Neuronal stem cell (in vitro differentiated cells): Measurements from ENCODE around the gene RPL22.

Source experiments
- DNase-seq: peaks from one replicate; pipeline ENCODE4 v3.0.0-alpha.2; 2013; ENCODE audit warnings: low spot score
- H2AFZ ChIP-seq: one replicate; pipeline ENCODE4 v1.6.1; 2013; ENCODE audit warnings: mild to moderate bottlenecking, low read length, inconsistent platforms
- H2AK5ac ChIP-seq: 2 replicates; pipeline ENCODE4 v1.6.1; 2013; ENCODE audit warnings: low read depth, mild to moderate bottlenecking, inconsistent platforms, low read length, moderate library complexity, mixed read lengths
- H2BK120ac ChIP-seq: 2 replicates; pipeline ENCODE4 v1.6.1; 2013; ENCODE audit warnings: low read depth, mild to moderate bottlenecking, inconsistent platforms, low read length, moderate library complexity, mixed read lengths
- H2BK12ac ChIP-seq: one replicate; pipeline ENCODE4 v1.6.1; 2013; ENCODE audit warnings: low read length, inconsistent platforms
- H2BK15ac ChIP-seq: 2 replicates; pipeline ENCODE4 v1.6.1; 2013; ENCODE audit warnings: mild to moderate bottlenecking, low read length, inconsistent platforms, mixed read lengths
- H2BK5ac ChIP-seq: one replicate; pipeline ENCODE4 v1.6.1; 2013; ENCODE audit warnings: inconsistent platforms, mild to moderate bottlenecking, low read length, moderate library complexity
- H3K14ac ChIP-seq: one replicate; pipeline ENCODE4 v1.6.1; 2013; ENCODE audit warnings: low read length, inconsistent platforms
- H3K18ac ChIP-seq: 2 replicates; pipeline ENCODE4 v1.6.1; 2013; ENCODE audit warnings: low read length, inconsistent platforms
- H3K23ac ChIP-seq: 2 replicates; pipeline ENCODE4 v1.6.1; 2013; ENCODE audit warnings: low read depth, mild to moderate bottlenecking, mixed read lengths, low read length, inconsistent platforms; ENCODE audit not compliant: poor library complexity
- H3K27ac ChIP-seq: replicated peaks from 3 replicates; pipeline ENCODE4 v1.5.1; 2013; ENCODE audit warnings: low read length, inconsistent platforms
- H3K27me3 ChIP-seq, 3 experiments: 2 replicates each; pipeline ENCODE4 v1.6.1; 2013; ENCODE audit warnings: low read length in 3 of 3, mild to moderate bottlenecking in 2 of 3, inconsistent platforms in 1 of 3, low read depth in 1 of 3, mixed read lengths in 1 of 3, moderate library complexity in 1 of 3; ENCODE audit not compliant: control insufficient read depth in 3 of 3, insufficient read depth in 3 of 3
- H3K36me3 ChIP-seq, 2 donors: replicated peaks in 1 of 2; 2 replicates each; pipeline ENCODE4 v1.6.1; 2013; ENCODE audit warnings: low read length in 2 of 2; ENCODE audit not compliant: control insufficient read depth in 2 of 2, insufficient read depth in 2 of 2
- H3K4ac ChIP-seq: 2 replicates; pipeline ENCODE4 v1.6.1; 2013; ENCODE audit warnings: inconsistent platforms, mild to moderate bottlenecking, low read length, moderate library complexity
- H3K4me1 ChIP-seq, 2 donors: 1 replicate in 1 of 2; 2 replicates in 1 of 2; pipeline ENCODE4 v1.6.1; 2013; ENCODE audit warnings: low read length in 2 of 2, low read depth in 1 of 2; ENCODE audit not compliant: control insufficient read depth in 2 of 2, insufficient read depth in 1 of 2
- H3K4me2 ChIP-seq: one replicate; pipeline ENCODE4 v1.6.1; 2013; ENCODE audit warnings: mild to moderate bottlenecking, low read length, inconsistent platforms; ENCODE audit not compliant: insufficient read depth, poor library complexity, severe bottlenecking
- H3K4me3 ChIP-seq, 2 donors: 2 replicates each; pipeline ENCODE4 v1.5.1; 2013; ENCODE audit warnings: low read length in 2 of 2, mild to moderate bottlenecking in 2 of 2, inconsistent platforms in 1 of 2, moderate library complexity in 1 of 2
- H3K79me1 ChIP-seq: one replicate; pipeline ENCODE4 v1.6.1; 2013; ENCODE audit warnings: low read depth, mild to moderate bottlenecking, inconsistent platforms, low read length, moderate library complexity
- H3K9ac ChIP-seq: one replicate; pipeline ENCODE4 v1.6.1; 2013; ENCODE audit warnings: mild to moderate bottlenecking, low read depth, low read length, inconsistent platforms; ENCODE audit not compliant: poor library complexity
- H3K9me3 ChIP-seq, 2 donors: replicated peaks in 1 of 2; 2 replicates each; pipeline versions ENCODE3 to v1.6.1; 2013; ENCODE audit warnings: low read length in 2 of 2, mild to moderate bottlenecking in 2 of 2, inconsistent platforms in 1 of 2, low read depth in 1 of 2, mixed read lengths in 1 of 2, moderate library complexity in 1 of 2; ENCODE audit not compliant: control insufficient read depth in 2 of 2, insufficient read depth in 1 of 2
- H4K8ac ChIP-seq: one replicate; pipeline ENCODE4 v1.6.1; 2013; ENCODE audit warnings: low read depth, mild to moderate bottlenecking, inconsistent platforms, low read length, moderate library complexity
- H4K91ac ChIP-seq: one replicate; pipeline ENCODE4 v1.6.1; 2013; ENCODE audit warnings: low read length, low read depth, mild to moderate bottlenecking, inconsistent platforms; ENCODE audit not compliant: poor library complexity
- WGBS, 2 donors: extraction: QIAGEN DNeasy Blood & Tissue Kit; methylation state at CpG; one replicate each; pipeline ENCODE4 v1.1.7; 2013; ENCODE audit warnings: missing lambda C conversion rate in 2 of 2, mixed read lengths in 1 of 2; ENCODE audit not compliant: insufficient read length in 2 of 2, insufficient replicate concordance in 1 of 2; ENCODE audit errors: extremely low coverage in 2 of 2; 5-methylcytosine and 5-hydroxymethylcytosine counted together

The RPL22 gene

GRCh38 chr1:6180268-6180706 is 19.1 kb downstream of the RPL22 start, which contains the start of gene CHD5:
CHD5 (minus strand) TSS chr1:6180321; CDS start chr1:6180023, 298 bp downstream.
- peak within 1 kb of the TSS in 1 of 2 donors; percentile 72 for H3K4me3 ChIP-seq
- H2AK5ac ChIP-seq: peak within 1 kb of the TSS; percentile 34
- no peak within 1 kb of the TSS for H3K27ac ChIP-seq

GRCh38 chr1:6179564-6180175 is 19.7 kb downstream of the RPL22 start:
- no peaks in the 10 kb centered on the region for H3K9me3 ChIP-seq
- no peak overlapping the region for H3K9ac ChIP-seq
- peak overlapping the region; percentile 72 for H3K4me2 ChIP-seq
- H4K91ac ChIP-seq: no peak overlapping the region
- no peak overlapping the region for H2BK15ac ChIP-seq
- peaks cover 19 to 70% (median 64%) of the 10 kb centered on the region in 3 experiments for H3K27me3 ChIP-seq
- no peak overlapping the region for H3K14ac ChIP-seq
- H3K27ac ChIP-seq: no peak overlapping the region
- H3K79me1 ChIP-seq: no peaks in the 10 kb centered on the region
- WGBS, 2 donors: no CpG with 5 or more reads among the region's 92 CpGs
- no peak for DNase-seq
- H3K4me3 ChIP-seq: peak overlapping the region in 1 of 2 donors; percentile 72
- H3K4me1 ChIP-seq: peaks cover 4 to 8% of the 10 kb centered on the region in 2 donors
- H2BK120ac ChIP-seq: no peak overlapping the region
- H3K4ac ChIP-seq: no peak overlapping the region
- no peak overlapping the region for H4K8ac ChIP-seq
- H3K36me3 ChIP-seq: peaks cover 0 to 6% of the 10 kb centered on the region in 2 donors
- H2AK5ac ChIP-seq: no peak overlapping the region
- H3K18ac ChIP-seq: no peak overlapping the region
- H3K23ac ChIP-seq: no peak overlapping the region
- H2AFZ ChIP-seq: no peak overlapping the region
- H2BK5ac ChIP-seq: no peak overlapping the region
- H2BK12ac ChIP-seq: no peak overlapping the region

More at GRCh38 chr1:6180268-6180706, 19.1 kb downstream of the RPL22 start, which contains the start of gene CHD5:
- no peaks in the 10 kb centered on the region for H3K79me1 ChIP-seq
- no peak within 1 kb of the TSS for H2BK120ac ChIP-seq
- H3K23ac ChIP-seq: peak within 1 kb of the TSS; percentile 69
- H3K36me3 ChIP-seq: peaks cover under 1 to 12% of the 10 kb centered on the region in 2 donors
- H3K18ac ChIP-seq: peak within 1 kb of the TSS; percentile 25
- no peak within 1 kb of the TSS for H3K4ac ChIP-seq
- peak within 1 kb of the TSS; percentile 49 for H2AFZ ChIP-seq
- no peak within 1 kb of the TSS for H2BK15ac ChIP-seq
- no peak within 1 kb of the TSS for H3K9ac ChIP-seq
- no peak within 1 kb of the TSS for H2BK5ac ChIP-seq
- no peak within 1 kb of the TSS for H3K14ac ChIP-seq
- no peak within 1 kb of the TSS for H4K91ac ChIP-seq
- no CpG with 5 or more reads among the region's 57 CpGs for WGBS, 2 donors
- peak within 1 kb of the TSS; percentile 72 for H3K4me2 ChIP-seq
- H3K27me3 ChIP-seq: peaks cover 19 to 70% (median 61%) of the 10 kb centered on the region in 3 experiments
- H3K9me3 ChIP-seq: no peaks in the 10 kb centered on the region
- peaks cover 4 to 8% of the 10 kb centered on the region in 2 donors for H3K4me1 ChIP-seq
- no peak within 1 kb of the TSS for H4K8ac ChIP-seq
- DNase-seq: peak; percentile 44
- H2BK12ac ChIP-seq: no peak within 1 kb of the TSS

DNA sequence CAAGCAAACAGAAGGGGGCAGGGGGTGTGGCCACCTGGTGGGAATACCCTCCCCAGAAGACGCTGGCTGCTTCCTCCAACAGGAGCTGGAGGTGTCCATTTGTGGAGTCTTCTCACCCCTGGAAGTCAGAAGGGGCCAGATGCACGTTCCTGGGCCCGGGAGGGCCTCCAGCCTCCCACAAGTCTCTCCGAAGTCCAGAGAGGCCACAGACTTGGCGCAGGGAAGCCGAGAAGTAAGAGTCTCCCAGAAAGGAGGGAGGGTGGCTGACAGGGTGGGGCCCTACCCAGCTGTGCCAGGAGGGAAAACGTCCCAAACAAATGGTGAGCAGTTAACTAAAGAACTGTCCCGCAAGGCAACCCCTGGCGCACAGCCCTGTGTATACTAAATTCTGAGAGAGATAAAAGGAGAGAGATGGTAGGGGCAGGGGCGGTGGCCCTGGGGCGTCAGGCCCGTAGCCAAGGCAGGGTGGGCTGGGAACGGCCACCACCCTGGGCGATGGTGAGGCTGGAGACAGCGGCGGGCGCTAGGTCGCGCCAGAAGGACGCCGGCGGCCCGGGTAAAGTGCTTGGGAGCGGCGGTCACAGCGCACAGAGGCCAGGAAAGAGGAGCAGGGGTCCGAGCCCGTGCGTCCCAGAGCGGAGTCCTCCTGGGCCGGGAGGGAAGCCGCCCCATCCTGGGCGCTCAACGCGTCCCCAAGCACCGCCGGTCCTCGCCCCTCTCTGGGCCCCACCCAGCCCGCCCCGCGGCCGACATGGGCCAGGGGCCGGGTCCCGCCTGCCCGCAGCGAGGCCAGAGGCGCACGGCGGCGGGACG is 20.4 kb downstream of the RPL22 start:
- peak overlapping the region; percentile 69 for H3K23ac ChIP-seq
- no peak overlapping the region for H3K4me3 ChIP-seq
- no peaks in the 10 kb centered on the region for H3K9me3 ChIP-seq
- H3K36me3 ChIP-seq: no peaks in the 10 kb centered on the region
- H3K27ac ChIP-seq: no peak overlapping the region
- WGBS, 2 donors: no CpG with 5 or more reads among the region's 51 CpGs
- H3K4me1 ChIP-seq: peaks cover 4 to 8% of the 10 kb centered on the region in 2 donors
- no peak overlapping the region for H2BK12ac ChIP-seq
- peaks cover 19 to 70% (median 64%) of the 10 kb centered on the region in 3 experiments for H3K27me3 ChIP-seq
- no peak overlapping the region for H2AK5ac ChIP-seq
- no peaks in the 10 kb centered on the region for H3K79me1 ChIP-seq
- H3K4ac ChIP-seq: no peak overlapping the region
- DNase-seq: no peak
- no peak overlapping the region for H4K8ac ChIP-seq
- H2AFZ ChIP-seq: no peak overlapping the region
- peak overlapping the region; percentile 72 for H3K4me2 ChIP-seq
- no peak overlapping the region for H2BK5ac ChIP-seq
- no peak overlapping the region for H4K91ac ChIP-seq
- H3K14ac ChIP-seq: no peak overlapping the region
- peak overlapping the region; percentile 33 for H3K18ac ChIP-seq
- no peak overlapping the region for H2BK15ac ChIP-seq
- no peak overlapping the region for H3K9ac ChIP-seq
- no peak overlapping the region for H2BK120ac ChIP-seq
